K562 (cell line): ENCODE results near the gene CCR2. TPM values are rescaled to one million over a fixed set of nuclear protein-coding genes. Genes with fewer than 3 reads are reported as not detected.
A peak's percentile ranks its signal among the peaks of the same experiment; 100 is the strongest.

ENCODE experiments used
- ATF7 ChIP-seq: fragments of 450-650 bp; IDR thresholded peaks from 2 replicates; pipeline ENCODE4 v1.7.1; 2014; ENCODE audit warnings: mild to moderate bottlenecking, moderate library complexity
- DPF2 ChIP-seq: fragments of 450-650 bp; IDR thresholded peaks from 2 replicates; pipeline ENCODE4 v1.6.1; 2016
- LCOR ChIP-seq: sonication (generic); formaldehyde crosslinking; IDR thresholded peaks from 2 replicates; pipeline ENCODE4 v1.8.0; 2022; ENCODE audit warnings: mild to moderate bottlenecking, missing genetic modification reagents
- MYBL2 ChIP-seq, 2 experiments: fragments of 450-650 bp in 1 of 2; sonication (generic) in 1 of 2; formaldehyde crosslinking in 1 of 2; IDR thresholded peaks; 2 replicates each; pipeline versions ENCODE4 v1.6.1 to v1.8.1; 2017 to 2022; ENCODE audit warnings: borderline replicate concordance in 1 of 2, inconsistent platforms in 1 of 2, low read depth in 1 of 2, mild to moderate bottlenecking in 1 of 2, missing genetic modification reagents in 1 of 2, moderate library complexity in 1 of 2
- MYC ChIP-seq, 2 experiments: fragments of 250-450 bp in 1 of 2; sonication (Bioruptor Pico) in 1 of 2; IDR thresholded peaks; 2 replicates each; pipeline versions ENCODE4 v1.5.1 to v1.6.1; 2012 to 2021; ENCODE audit warnings: low read depth in 2 of 2, borderline replicate concordance in 1 of 2, improper control_type of control experiment in 1 of 2, low read length in 1 of 2, mild to moderate bottlenecking in 1 of 2, moderate library complexity in 1 of 2
- OTX1 ChIP-seq: fragments of 450-650 bp; formaldehyde crosslinking; IDR thresholded peaks from 2 replicates; pipeline ENCODE4 v1.4.0; 2022; ENCODE audit warnings: mild to moderate bottlenecking
- POLR2A ChIP-seq: fragments of 450-650 bp; conservative IDR thresholded peaks from 2 replicates; pipeline ENCODE4 v1.6.1; 2016
- POLR2AphosphoS2 ChIP-seq: IDR thresholded peaks from 2 replicates; pipeline ENCODE4 v1.6.1; 2012; ENCODE audit warnings: low read length, improper control_type of control experiment
- STAT5B ChIP-seq: fragments of 250-450 bp; sonication (Bioruptor Pico); IDR thresholded peaks from 2 replicates; pipeline ENCODE4 v1.8.0; 2021; ENCODE audit warnings: mild to moderate bottlenecking, inconsistent platforms
- TSC22D4 ChIP-seq: fragments of 450-650 bp; IDR thresholded peaks from 2 replicates; pipeline ENCODE4 v1.6.1; 2016; ENCODE audit warnings: missing genetic modification characterization, missing biosample characterization, control low read depth
- ZKSCAN1 ChIP-seq: fragments of 150-350 bp; IDR thresholded peaks from 2 replicates; pipeline ENCODE4 v1.6.1; 2016; ENCODE audit warnings: low read depth, low read length
- ZNF212 ChIP-seq: fragments of 450-650 bp; formaldehyde crosslinking; IDR thresholded peaks from 2 replicates; pipeline ENCODE4 v1.4.0; 2020; ENCODE audit warnings: mild to moderate bottlenecking
- ZNF217 ChIP-seq: sonication (generic); formaldehyde crosslinking; IDR thresholded peaks from 2 replicates; pipeline ENCODE4 v1.8.0; 2022; ENCODE audit warnings: mild to moderate bottlenecking, missing genetic modification reagents
- ZNF253 ChIP-seq: fragments of 250-450 bp; sonication (Bioruptor Pico); conservative IDR thresholded peaks from 2 replicates; pipeline ENCODE4 v1.6.1; 2021; ENCODE audit warnings: mild to moderate bottlenecking
- polyA plus RNA-seq, 8 experiments: library from polyadenylated mRNA; depleted of rRNA in 4 of 8; stranded (reverse) in 5 of 8; unstranded in 3 of 8; fragments of >200 nt; fragmentation: Nextera tagmentation in 2 of 8; fragmentation: Illumina TruSeq in 1 of 8; extraction: Ambion mirVana in 2 of 8; extraction: Trizol in 1 of 8; gene quantifications; 2 replicates each; pipeline versions ENCODE4 v1.2.1 to v1.2.3, GENCODE V29; 2011 to 2014; ENCODE audit warnings: inconsistent platforms in 1 of 8, missing spikeins in 1 of 8
- total RNA-seq, 7 experiments: library from RNA; depleted of rRNA in 6 of 7; stranded (reverse); fragments of >200 nt in 6 of 7; fragmentation: Illumina TruSeq in 2 of 7; extraction: Trizol in 2 of 7; gene quantifications; 2 replicates each; pipeline versions ENCODE4 v1.2.1 to v1.2.3, GENCODE V29; 2011 to 2021; ENCODE audit warnings: low replicate concordance in 1 of 7
- TF ChIP-seq, protein P1 (sequence below), 2 experiments: fragments of 450-650 bp in 1 of 2; IDR thresholded peaks; 2 replicates each; pipeline ENCODE4 v1.6.1; 2011 to 2017; ENCODE audit warnings: low read depth in 2 of 2, antibody characterized with exemption in 1 of 2, borderline replicate concordance in 1 of 2, low read length in 1 of 2, mild to moderate bottlenecking in 1 of 2, mixed read lengths in 1 of 2; ENCODE audit not compliant: control insufficient read depth in 1 of 2
- TF ChIP-seq, protein P2 (sequence below): sonication (generic); formaldehyde crosslinking; IDR thresholded peaks from 2 replicates; pipeline ENCODE4 v1.9.0; 2022; ENCODE audit warnings: mild to moderate bottlenecking, missing genetic modification reagents
- TF ChIP-seq, protein P3 (sequence below): fragments of 250-450 bp; sonication (Bioruptor Pico); IDR thresholded peaks from 2 replicates; pipeline ENCODE4 v1.5.0; 2021
- TF ChIP-seq, protein P4 (sequence below): fragments of 200-800 bp; sonication (Bioruptor generic); IDR thresholded peaks from 2 replicates; pipeline ENCODE4 v1.6.1; 2017; ENCODE audit warnings: missing genetic modification characterization, missing compliant biosample characterization
- TF ChIP-seq, protein P5 (sequence below): fragments of 450-650 bp; formaldehyde crosslinking; IDR thresholded peaks from 2 replicates; pipeline ENCODE4 v1.4.0; 2020; ENCODE audit warnings: mild to moderate bottlenecking, moderate library complexity

CCR2 gene
- total and polyA plus RNA-seq, 9 of the 15 experiments (the other 6 are each of a cell fraction or from before 2014, with no cell fraction given), result not detected

DNA sequence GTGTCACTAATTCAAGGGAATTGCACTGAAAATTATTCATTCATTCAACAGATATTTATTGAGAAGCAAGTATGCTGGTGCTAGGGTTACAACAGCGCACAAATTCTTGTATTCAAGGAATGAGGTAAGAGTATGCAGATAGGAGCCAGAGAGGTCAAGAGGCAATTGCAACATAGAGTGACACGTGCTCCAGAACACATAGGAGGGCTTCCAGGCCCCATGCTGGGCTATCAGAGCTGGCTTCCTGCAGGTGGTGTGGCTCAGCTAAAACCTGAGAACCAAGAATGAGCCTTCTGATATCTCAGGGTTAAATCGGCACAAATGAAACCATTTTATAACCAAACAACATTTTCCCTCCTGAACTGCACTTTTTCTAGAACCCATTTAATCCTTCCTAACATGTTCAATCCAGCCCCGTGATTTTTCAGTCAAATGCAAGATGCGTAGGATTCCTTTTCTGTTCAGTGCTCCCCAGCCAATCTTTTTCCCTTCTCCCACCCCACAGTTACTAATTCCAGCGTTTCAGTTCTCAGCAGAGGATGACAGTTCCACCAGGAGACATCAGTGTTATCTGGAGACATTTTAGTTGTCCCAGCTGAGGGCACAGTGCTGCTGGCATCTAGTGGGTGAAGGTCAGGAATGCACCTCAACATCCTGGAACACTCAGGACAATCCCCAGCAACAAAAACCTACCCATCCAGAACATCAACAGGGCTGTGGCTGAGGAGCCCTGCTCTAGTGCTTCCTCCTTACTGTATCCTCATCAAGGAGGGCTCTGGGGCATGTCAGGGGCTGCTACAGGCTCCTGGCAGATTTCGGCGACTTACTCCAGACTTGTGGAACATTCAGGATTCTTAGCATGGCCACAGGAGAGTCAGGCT is 39.9 kb downstream of the CCR2 start (continued):
- TF ChIP-seq MYBL2 (IDR thresholded peaks at IDR 0.05; ENCODE audit: low read depth), result no peak
- no peak for TF ChIP-seq MYBL2 (CRISPR knock-in tag; IDR thresholded peaks at IDR 0.05; ENCODE audit: borderline replicate concordance)
- no peak for TF ChIP-seq OTX1 (CRISPR knock-in tag)
- no peak for TF ChIP-seq TSC22D4 (tag)
- TF ChIP-seq, protein P1, sequence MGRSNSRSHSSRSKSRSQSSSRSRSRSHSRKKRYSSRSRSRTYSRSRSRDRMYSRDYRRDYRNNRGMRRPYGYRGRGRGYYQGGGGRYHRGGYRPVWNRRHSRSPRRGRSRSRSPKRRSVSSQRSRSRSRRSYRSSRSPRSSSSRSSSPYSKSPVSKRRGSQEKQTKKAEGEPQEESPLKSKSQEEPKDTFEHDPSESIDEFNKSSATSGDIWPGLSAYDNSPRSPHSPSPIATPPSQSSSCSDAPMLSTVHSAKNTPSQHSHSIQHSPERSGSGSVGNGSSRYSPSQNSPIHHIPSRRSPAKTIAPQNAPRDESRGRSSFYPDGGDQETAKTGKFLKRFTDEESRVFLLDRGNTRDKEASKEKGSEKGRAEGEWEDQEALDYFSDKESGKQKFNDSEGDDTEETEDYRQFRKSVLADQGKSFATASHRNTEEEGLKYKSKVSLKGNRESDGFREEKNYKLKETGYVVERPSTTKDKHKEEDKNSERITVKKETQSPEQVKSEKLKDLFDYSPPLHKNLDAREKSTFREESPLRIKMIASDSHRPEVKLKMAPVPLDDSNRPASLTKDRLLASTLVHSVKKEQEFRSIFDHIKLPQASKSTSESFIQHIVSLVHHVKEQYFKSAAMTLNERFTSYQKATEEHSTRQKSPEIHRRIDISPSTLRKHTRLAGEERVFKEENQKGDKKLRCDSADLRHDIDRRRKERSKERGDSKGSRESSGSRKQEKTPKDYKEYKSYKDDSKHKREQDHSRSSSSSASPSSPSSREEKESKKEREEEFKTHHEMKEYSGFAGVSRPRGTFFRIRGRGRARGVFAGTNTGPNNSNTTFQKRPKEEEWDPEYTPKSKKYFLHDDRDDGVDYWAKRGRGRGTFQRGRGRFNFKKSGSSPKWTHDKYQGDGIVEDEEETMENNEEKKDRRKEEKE (IDR thresholded peaks at IDR 0.05; ENCODE audit: borderline replicate concordance in 1 of 2, control insufficient read depth in 1 of 2, low read depth in 2 of 2, low read length in 1 of 2), result no peak
- peak; percentile 78 for TF ChIP-seq ATF7
- TF ChIP-seq POLR2A, result no peak
- TF ChIP-seq, protein P2, sequence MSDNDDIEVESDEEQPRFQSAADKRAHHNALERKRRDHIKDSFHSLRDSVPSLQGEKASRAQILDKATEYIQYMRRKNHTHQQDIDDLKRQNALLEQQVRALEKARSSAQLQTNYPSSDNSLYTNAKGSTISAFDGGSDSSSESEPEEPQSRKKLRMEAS (CRISPR knock-in tag), result peak; percentile 66
- TF ChIP-seq ZNF217 (CRISPR knock-in tag), result no peak
- TF ChIP-seq ZNF253 (CRISPR knock-in tag), result no peak
- TF ChIP-seq, protein P3, sequence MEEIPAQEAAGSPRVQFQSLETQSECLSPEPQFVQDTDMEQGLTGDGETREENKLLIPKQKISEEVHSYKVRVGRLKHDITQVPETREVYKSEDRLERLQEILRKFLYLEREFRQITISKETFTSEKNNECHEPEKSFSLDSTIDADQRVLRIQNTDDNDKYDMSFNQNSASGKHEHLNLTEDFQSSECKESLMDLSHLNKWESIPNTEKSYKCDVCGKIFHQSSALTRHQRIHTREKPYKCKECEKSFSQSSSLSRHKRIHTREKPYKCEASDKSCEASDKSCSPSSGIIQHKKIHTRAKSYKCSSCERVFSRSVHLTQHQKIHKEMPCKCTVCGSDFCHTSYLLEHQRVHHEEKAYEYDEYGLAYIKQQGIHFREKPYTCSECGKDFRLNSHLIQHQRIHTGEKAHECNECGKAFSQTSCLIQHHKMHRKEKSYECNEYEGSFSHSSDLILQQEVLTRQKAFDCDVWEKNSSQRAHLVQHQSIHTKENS (CRISPR knock-in tag), result no peak
- TF ChIP-seq, protein P4, sequence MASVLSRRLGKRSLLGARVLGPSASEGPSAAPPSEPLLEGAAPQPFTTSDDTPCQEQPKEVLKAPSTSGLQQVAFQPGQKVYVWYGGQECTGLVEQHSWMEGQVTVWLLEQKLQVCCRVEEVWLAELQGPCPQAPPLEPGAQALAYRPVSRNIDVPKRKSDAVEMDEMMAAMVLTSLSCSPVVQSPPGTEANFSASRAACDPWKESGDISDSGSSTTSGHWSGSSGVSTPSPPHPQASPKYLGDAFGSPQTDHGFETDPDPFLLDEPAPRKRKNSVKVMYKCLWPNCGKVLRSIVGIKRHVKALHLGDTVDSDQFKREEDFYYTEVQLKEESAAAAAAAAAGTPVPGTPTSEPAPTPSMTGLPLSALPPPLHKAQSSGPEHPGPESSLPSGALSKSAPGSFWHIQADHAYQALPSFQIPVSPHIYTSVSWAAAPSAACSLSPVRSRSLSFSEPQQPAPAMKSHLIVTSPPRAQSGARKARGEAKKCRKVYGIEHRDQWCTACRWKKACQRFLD, result peak; percentile 33; the same call in 1 of the 2 replicates
- no peak for TF ChIP-seq LCOR (CRISPR knock-in tag)
- no peak for TF ChIP-seq ZKSCAN1
- TF ChIP-seq, protein P5, sequence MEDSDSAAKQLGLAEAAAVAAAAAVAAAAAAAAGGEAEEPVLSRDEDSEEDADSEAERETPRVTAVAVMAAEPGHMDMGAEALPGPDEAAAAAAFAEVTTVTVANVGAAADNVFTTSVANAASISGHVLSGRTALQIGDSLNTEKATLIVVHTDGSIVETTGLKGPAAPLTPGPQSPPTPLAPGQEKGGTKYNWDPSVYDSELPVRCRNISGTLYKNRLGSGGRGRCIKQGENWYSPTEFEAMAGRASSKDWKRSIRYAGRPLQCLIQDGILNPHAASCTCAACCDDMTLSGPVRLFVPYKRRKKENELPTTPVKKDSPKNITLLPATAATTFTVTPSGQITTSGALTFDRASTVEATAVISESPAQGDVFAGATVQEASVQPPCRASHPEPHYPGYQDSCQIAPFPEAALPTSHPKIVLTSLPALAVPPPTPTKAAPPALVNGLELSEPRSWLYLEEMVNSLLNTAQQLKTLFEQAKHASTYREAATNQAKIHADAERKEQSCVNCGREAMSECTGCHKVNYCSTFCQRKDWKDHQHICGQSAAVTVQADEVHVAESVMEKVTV, result no peak
- TF ChIP-seq STAT5B, result no peak
- no peak for TF ChIP-seq POLR2AphosphoS2
- no peak for TF ChIP-seq ZNF212 (CRISPR knock-in tag)
- peak; percentile 91 for TF ChIP-seq MYC (IDR thresholded peaks at IDR 0.05; ENCODE audit: low read depth, low read length)
- no peak for TF ChIP-seq MYC (CRISPR knock-in tag; IDR thresholded peaks at IDR 0.05; ENCODE audit: borderline replicate concordance, low read depth)
- TF ChIP-seq DPF2, result 0 out of 2 replicates have a peak, but pooled peaks have one; percentile 45
